ENCODE data around the gene ITGA1.
"Not testable (repeated sequence)": the region's sequence is repeated elsewhere in the genome, so short reads cannot be mapped to it uniquely, and the experiment has no call there.

ITGA1 gene

GRCh38 chr5:52976157-52976556 is 188.4 kb downstream of the ITGA1 start:
- not testable (repeated sequence) for H3K9ac ChIP-seq (ENCODE audit: low read length in 2 of 2); H3K4me3 ChIP-seq (ENCODE audit: low read length in 2 of 2); H3K4me1 ChIP-seq (ENCODE audit: control insufficient read depth, insufficient read depth, low read length); H3K27ac ChIP-seq (ENCODE audit: low read length); H3K36me3 ChIP-seq (ENCODE audit: control insufficient read depth in 2 of 2, insufficient read depth in 2 of 2, low read length in 2 of 2); H3K9me3 ChIP-seq (ENCODE audit: control insufficient read depth in 2 of 2, low read length in 2 of 2); H3K27me3 ChIP-seq (ENCODE audit: control insufficient read depth in 1 of 2, insufficient read depth in 2 of 2, low read length in 2 of 2)

DNA sequence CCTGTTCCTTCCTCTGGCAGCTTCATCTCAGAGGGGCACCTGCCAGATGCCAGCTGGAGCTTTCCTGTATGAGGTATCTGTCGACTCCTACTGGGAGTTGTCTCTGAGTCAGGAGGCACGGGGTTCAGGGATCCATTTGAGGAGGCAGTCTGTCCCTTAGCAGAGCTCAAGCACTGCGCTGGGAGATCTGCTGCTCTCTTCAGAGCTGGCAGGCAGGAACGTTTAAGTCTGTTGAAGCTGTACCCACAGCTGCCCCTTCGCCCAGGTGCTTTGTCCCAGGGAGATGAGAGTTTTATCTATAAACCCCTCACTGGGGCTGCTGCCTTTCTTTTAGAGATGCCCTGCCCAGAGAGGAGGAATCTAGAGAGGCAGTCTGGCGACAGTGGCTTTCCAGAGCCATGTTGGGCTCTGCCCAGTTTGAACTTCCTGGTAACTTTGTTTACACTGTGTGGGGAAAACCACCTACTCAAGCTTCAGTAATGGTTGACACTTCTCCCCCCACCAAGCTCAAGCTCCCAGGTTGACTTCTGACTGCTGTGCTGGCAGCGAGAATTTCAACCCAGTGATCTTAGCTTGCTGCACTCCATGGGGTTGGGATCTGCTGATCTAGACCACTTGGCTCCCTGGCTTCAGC is 189.7 kb downstream of the ITGA1 start:
- no peaks in the 10 kb centered on the region for H3K4me1 ChIP-seq (ENCODE audit: control insufficient read depth, insufficient read depth, low read length)
- H3K4me3 ChIP-seq (ENCODE audit: low read length in 2 of 2) = no peak overlapping the region
- no peak overlapping the region for H3K9ac ChIP-seq (ENCODE audit: low read length in 2 of 2)
- H3K27me3 ChIP-seq (ENCODE audit: control insufficient read depth in 1 of 2, insufficient read depth in 2 of 2, low read length in 2 of 2) = no peaks in the 10 kb centered on the region
- no peak overlapping the region for H3K27ac ChIP-seq (ENCODE audit: low read length)
- H3K36me3 ChIP-seq (ENCODE audit: control insufficient read depth in 2 of 2, insufficient read depth in 2 of 2, low read length in 2 of 2) = no peaks in the 10 kb centered on the region
- peaks cover 0 to 3% of the 10 kb centered on the region in 2 donors for H3K9me3 ChIP-seq (ENCODE audit: control insufficient read depth in 2 of 2, low read length in 2 of 2)

GRCh38 chr5:52981507-52981906 is 193.8 kb downstream of the ITGA1 start:
- Histone ChIP-seq H3K4me3 (ENCODE audit: low read length in 2 of 2) (no peak overlapping the region), H3K27me3 (ENCODE audit: control insufficient read depth in 1 of 2, insufficient read depth in 2 of 2, low read length in 2 of 2) (no peaks in the 10 kb centered on the region), H3K27ac (ENCODE audit: low read length) (no peak overlapping the region), H3K4me1 (ENCODE audit: control insufficient read depth, insufficient read depth, low read length) (no peaks in the 10 kb centered on the region), H3K36me3 (ENCODE audit: control insufficient read depth in 2 of 2, insufficient read depth in 2 of 2, low read length in 2 of 2) (no peaks in the 10 kb centered on the region), H3K9me3 (ENCODE audit: control insufficient read depth in 2 of 2, low read length in 2 of 2) (peaks cover 0 to under 1% of the 10 kb centered on the region in 2 donors), H3K9ac (ENCODE audit: low read length in 2 of 2) (no peak overlapping the region)

DNA sequence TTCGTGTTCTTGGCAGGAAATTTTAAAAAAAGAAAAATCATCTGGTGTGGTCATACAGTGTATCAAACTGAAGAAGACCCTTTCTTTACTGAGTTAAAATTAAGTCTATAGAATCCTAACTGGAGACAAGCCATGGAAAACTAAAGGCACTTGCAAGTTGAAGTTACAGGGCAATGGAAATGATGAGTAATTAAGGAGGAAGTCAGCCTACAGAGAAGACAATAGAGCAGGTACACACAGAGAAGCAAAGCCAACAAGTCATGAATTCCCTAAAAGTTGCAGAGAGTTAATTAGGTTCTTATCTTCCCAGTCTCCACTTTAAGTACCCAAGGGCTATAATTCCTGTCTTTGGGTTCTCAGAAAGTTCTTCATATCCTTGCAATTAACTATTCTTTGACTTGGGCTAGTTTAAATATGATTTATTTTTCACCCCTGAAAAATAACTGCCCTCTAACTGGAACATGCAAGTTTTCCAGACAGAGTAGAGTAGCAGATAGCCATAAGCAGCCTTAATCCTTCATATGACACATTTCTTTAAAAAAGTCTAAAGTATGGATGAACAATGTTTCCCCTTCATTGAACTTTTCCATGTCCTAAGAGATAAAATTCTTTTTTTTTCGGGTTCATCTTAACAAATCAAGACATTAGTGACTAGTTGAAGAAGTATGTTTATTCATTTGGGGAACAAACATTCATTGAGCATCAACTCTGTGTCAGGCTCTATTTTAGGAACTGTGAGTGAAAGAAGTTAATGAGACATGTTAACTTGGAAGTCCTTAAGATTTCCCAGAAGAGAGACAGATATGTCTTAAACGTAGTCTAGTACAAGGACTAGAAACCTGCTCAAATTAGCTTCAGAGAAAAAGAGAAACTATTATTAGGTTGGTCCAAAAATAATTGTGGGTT is 196.3 kb downstream of the ITGA1 start:
- Histone ChIP-seq H3K27me3 (ENCODE audit: control insufficient read depth in 1 of 2, insufficient read depth in 2 of 2, low read length in 2 of 2) (no peaks in the 10 kb centered on the region), H3K4me1 (ENCODE audit: control insufficient read depth, insufficient read depth, low read length) (peaks cover 4% of the 10 kb centered on the region), H3K9ac (ENCODE audit: low read length in 2 of 2) (no peak overlapping the region), H3K4me3 (ENCODE audit: low read length in 2 of 2) (no peak overlapping the region), H3K36me3 (ENCODE audit: control insufficient read depth in 2 of 2, insufficient read depth in 2 of 2, low read length in 2 of 2) (no peaks in the 10 kb centered on the region), H3K9me3 (ENCODE audit: control insufficient read depth in 2 of 2, low read length in 2 of 2) (no peaks in the 10 kb centered on the region), H3K27ac (ENCODE audit: low read length) (no peak overlapping the region)

DNA sequence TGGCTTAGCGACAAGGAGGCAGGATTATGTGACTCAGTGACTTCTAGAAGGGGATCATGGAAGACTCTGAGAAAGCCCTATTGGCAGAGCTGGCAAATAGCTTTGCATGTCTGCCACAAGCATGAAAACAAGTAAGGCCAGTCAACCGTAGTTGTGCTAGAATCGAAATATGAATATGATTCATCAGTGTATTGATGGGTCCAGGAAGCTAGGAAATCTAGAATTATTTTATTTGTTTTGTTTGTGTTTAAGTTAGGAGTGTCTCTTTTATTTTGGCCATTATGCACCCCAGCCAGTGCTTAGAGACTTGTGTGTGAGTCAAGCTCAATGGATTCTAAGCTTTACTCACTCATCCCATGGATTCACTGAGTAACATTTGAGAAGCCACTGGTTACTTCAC is 197.6 kb downstream of the ITGA1 start:
- no peak overlapping the region for H3K27ac ChIP-seq (ENCODE audit: low read length)
- no peak overlapping the region for H3K9ac ChIP-seq (ENCODE audit: low read length in 2 of 2)

GRCh38 chr5:52987711-52988331 is 200.1 kb downstream of the ITGA1 start:
- Histone ChIP-seq H3K4me1 (ENCODE audit: control insufficient read depth, insufficient read depth, low read length) (peaks cover 11% of the 10 kb centered on the region), H3K36me3 (ENCODE audit: control insufficient read depth in 2 of 2, insufficient read depth in 2 of 2, low read length in 2 of 2) (no peaks in the 10 kb centered on the region), H3K9ac (ENCODE audit: low read length in 2 of 2) (no peak overlapping the region), H3K27ac (ENCODE audit: low read length) (no peak overlapping the region), H3K9me3 (ENCODE audit: control insufficient read depth in 2 of 2, low read length in 2 of 2) (no peaks in the 10 kb centered on the region), H3K27me3 (ENCODE audit: control insufficient read depth in 1 of 2, insufficient read depth in 2 of 2, low read length in 2 of 2) (no peaks in the 10 kb centered on the region), H3K4me3 (ENCODE audit: low read length in 2 of 2) (no peak overlapping the region)

More for the DNA sequence above, 197.6 kb downstream of the ITGA1 start:
- no peaks in the 10 kb centered on the region for H3K9me3 ChIP-seq (ENCODE audit: control insufficient read depth in 2 of 2, low read length in 2 of 2)
- H3K36me3 ChIP-seq (ENCODE audit: control insufficient read depth in 2 of 2, insufficient read depth in 2 of 2, low read length in 2 of 2) = no peaks in the 10 kb centered on the region
- H3K27me3 ChIP-seq (ENCODE audit: control insufficient read depth in 1 of 2, insufficient read depth in 2 of 2, low read length in 2 of 2) = no peaks in the 10 kb centered on the region
- peaks cover 11% of the 10 kb centered on the region for H3K4me1 ChIP-seq (ENCODE audit: control insufficient read depth, insufficient read depth, low read length)
- no peak overlapping the region for H3K4me3 ChIP-seq (ENCODE audit: low read length in 2 of 2)

- no peaks in the 10 kb centered on the region for H3K27me3 ChIP-seq (ENCODE audit: control insufficient read depth in 1 of 2, insufficient read depth in 2 of 2, low read length in 2 of 2)
- peak overlapping the region; percentile 84 to 85 for H3K4me3 ChIP-seq (ENCODE audit: low read length in 2 of 2)
- no peak overlapping the region for H3K9ac ChIP-seq (ENCODE audit: low read length in 2 of 2)
- no peaks in the 10 kb centered on the region for H3K36me3 ChIP-seq (ENCODE audit: control insufficient read depth in 2 of 2, insufficient read depth in 2 of 2, low read length in 2 of 2)
- peaks cover 11% of the 10 kb centered on the region for H3K4me1 ChIP-seq (ENCODE audit: control insufficient read depth, insufficient read depth, low read length)
- no peak overlapping the region for H3K27ac ChIP-seq (ENCODE audit: low read length)
- no peaks in the 10 kb centered on the region for H3K9me3 ChIP-seq (ENCODE audit: control insufficient read depth in 2 of 2, low read length in 2 of 2)
Measured at GRCh38 chr5:52988335-52989024, 200.8 kb downstream of the ITGA1 start.

GRCh38 chr5:52989025-52989780 is 201.5 kb downstream of the ITGA1 start, which contains the start of gene ITGA2:
TSS of gene ITGA2 (plus strand) at chr5:52989352. CDS start at chr5:52989469, 117 bp downstream.
- H3K9ac ChIP-seq (ENCODE audit: low read length in 2 of 2) = peak within 1 kb of the TSS; percentile 37 to 63
- peak within 1 kb of the TSS; percentile 84 to 85 for H3K4me3 ChIP-seq (ENCODE audit: low read length in 2 of 2)
- H3K27ac ChIP-seq (ENCODE audit: low read length) = no peak within 1 kb of the TSS
- H3K27me3 ChIP-seq (ENCODE audit: control insufficient read depth in 1 of 2, insufficient read depth in 2 of 2, low read length in 2 of 2) = no peaks in the 10 kb centered on the region
- no peaks in the 10 kb centered on the region for H3K36me3 ChIP-seq (ENCODE audit: control insufficient read depth in 2 of 2, insufficient read depth in 2 of 2, low read length in 2 of 2)
- H3K4me1 ChIP-seq (ENCODE audit: control insufficient read depth, insufficient read depth, low read length) = peaks cover 11% of the 10 kb centered on the region
- H3K9me3 ChIP-seq (ENCODE audit: control insufficient read depth in 2 of 2, low read length in 2 of 2) = no peaks in the 10 kb centered on the region

- H3K27me3 ChIP-seq (ENCODE audit: control insufficient read depth in 1 of 2, insufficient read depth in 2 of 2, low read length in 2 of 2) = no peaks in the 10 kb centered on the region
- no peak overlapping the region for H3K27ac ChIP-seq (ENCODE audit: low read length)
- no peaks in the 10 kb centered on the region for H3K9me3 ChIP-seq (ENCODE audit: control insufficient read depth in 2 of 2, low read length in 2 of 2)
- H3K36me3 ChIP-seq (ENCODE audit: control insufficient read depth in 2 of 2, insufficient read depth in 2 of 2, low read length in 2 of 2) = no peaks in the 10 kb centered on the region
- H3K4me3 ChIP-seq (ENCODE audit: low read length in 2 of 2) = peak overlapping the region; percentile 84 to 85
- peaks cover 11% of the 10 kb centered on the region for H3K4me1 ChIP-seq (ENCODE audit: control insufficient read depth, insufficient read depth, low read length)
- H3K9ac ChIP-seq (ENCODE audit: low read length in 2 of 2) = peak overlapping the region; percentile 37 to 63
Measured at GRCh38 chr5:52989781-52990527, 202.2 kb downstream of the ITGA1 start.

Measured in stomach smooth muscle (tissue), 2 donors.